KBM-7 (cell line): ENCODE measurements around the gene CD14.
A peak's percentile ranks its signal among the peaks of the same experiment; 100 is the strongest.
"Not testable (repeated sequence)": the region's sequence is repeated elsewhere in the genome, so short reads cannot be mapped to it uniquely, and the experiment has no call there.

Source experiments
- DNase-seq: peaks from one replicate; pipeline ENCODE4 v3.0.0-alpha.2; 2015
- in situ Hi-C: fragments of 300-500 bp; cut with MboI; formaldehyde crosslinking; loops from 2 replicates; pipeline ENCODE4 v1.14.3; 2020; ENCODE audit warnings: low sequenced_read_pairs, low pct_unique_long_range_greater_than_20kb, mixed read lengths

CD14 gene

DNA sequence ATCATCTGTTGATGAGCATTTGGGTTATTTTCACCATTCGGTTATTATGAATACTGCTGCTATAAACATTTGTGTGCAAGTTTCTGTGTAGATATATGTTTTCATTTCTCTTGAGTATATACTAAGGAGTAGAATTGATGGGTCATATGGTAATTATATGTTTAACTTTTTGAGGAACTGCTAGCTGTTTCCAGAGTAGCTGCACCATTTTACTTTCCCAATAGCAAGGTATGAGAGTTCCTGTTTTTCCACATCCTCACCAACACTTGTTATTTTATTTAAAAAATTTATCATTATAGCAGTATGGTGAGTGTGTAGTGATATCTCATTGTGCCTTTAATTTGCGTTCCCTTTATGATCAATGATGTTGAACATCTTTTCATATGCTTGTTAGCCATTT lies 29.2 kb downstream of the CD14 start:
- in situ Hi-C loops, result no loop called here
- DNase-seq, result peak; percentile 12

DNA sequence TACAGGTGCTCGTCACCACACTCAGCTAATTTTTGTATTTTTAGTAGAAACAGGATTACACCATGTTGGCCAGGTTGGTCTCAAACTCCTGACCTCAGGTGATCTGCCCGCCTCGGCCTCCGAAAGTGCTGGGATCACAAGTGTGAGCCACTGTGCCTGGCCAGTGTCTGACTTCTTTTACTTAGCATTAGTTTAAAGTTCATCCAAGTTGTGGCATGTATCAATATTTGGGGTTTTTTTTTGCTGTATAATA lies 29.6 kb downstream of the CD14 start:
- in situ Hi-C loops, DNase-seq: not testable (repeated sequence)

DNA sequence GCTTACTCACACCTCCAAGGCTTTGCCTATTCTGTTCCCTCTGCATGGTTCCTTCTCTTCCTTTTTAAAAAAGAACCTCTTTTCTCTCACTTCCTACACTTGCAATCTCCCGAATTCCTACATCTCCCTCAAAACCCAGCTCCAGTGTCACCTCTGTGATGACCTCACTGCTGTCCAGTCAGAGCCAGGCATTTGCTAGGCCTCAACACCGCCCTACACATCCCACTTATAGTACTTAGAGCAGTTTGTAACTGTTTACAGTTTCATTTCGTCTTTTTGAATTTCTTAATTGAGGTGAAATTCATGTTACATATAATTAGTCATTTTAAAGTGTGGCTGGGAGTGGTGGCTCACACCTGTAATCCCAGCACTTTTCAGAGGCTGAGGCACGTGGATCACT lies 30.8 kb downstream of the CD14 start:
- DNase-seq, result no peak
- in situ Hi-C loops, result no loop called here

DNA sequence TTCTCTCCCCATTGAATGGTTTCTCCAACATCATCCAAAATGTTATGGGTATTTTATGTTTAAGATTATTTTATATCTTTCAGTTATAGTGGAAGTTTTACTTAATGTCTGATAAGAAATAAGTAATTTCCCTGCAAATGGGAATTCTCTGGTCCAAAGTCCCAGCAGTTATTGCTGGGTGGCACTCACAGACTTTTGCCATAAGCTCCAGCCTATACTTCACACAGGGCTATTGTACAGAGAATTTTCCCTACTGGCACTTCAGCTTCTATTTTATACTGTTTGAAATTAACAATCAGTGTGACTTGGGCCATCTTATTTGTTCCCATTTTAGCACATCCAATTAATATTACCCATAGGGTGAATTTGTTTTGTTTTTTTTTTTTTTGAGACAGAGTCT lies 32.9 kb downstream of the CD14 start:
- no peak for DNase-seq
- in situ Hi-C loops, result no loop called here

DNA sequence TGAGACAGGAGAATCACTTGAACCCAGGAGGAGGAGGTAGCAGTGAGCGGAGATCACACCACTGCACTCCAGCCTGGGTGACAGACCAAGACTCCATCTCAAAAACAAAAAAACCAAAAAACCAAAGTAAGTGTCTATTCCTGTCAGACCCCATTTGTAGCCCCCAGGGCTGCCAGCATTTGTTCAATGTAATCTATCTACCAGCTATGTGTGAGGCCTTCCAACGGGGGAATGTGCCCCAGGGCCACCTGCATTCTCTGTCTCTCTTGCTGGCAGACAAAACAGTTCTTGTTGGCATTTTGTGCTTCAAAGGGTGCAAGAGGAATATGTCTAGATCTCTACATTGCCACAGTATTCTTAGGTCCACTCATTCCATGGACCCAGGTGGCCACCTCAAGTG lies 34.1 kb downstream of the CD14 start:
- in situ Hi-C loops, result no loop called here

DNA sequence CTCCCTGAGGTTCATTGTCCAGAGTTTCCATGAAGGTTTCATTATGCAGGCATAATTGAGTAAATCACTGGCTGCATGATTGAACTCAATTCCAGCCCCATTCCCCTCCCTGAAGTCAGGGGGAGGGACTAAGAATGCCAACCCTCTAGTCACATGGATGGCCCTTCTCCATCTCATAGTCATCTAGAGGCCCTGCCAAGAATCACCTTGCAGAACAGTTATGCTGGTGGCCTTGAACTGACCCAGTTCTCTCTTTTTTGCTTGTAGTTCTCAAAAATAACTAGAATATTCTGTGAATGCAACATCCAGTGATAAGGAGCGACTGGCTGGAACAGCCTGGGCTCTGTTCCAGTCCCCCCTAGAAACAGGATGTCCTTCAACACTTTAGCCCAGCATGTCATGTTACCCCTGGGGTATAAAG lies 36.6 kb downstream of the CD14 start:
- in situ Hi-C loops, result no loop called here
- DNase-seq, result no peak

More for the DNA sequence above, 34.1 kb downstream of the CD14 start:
- no peak for DNase-seq

DNA sequence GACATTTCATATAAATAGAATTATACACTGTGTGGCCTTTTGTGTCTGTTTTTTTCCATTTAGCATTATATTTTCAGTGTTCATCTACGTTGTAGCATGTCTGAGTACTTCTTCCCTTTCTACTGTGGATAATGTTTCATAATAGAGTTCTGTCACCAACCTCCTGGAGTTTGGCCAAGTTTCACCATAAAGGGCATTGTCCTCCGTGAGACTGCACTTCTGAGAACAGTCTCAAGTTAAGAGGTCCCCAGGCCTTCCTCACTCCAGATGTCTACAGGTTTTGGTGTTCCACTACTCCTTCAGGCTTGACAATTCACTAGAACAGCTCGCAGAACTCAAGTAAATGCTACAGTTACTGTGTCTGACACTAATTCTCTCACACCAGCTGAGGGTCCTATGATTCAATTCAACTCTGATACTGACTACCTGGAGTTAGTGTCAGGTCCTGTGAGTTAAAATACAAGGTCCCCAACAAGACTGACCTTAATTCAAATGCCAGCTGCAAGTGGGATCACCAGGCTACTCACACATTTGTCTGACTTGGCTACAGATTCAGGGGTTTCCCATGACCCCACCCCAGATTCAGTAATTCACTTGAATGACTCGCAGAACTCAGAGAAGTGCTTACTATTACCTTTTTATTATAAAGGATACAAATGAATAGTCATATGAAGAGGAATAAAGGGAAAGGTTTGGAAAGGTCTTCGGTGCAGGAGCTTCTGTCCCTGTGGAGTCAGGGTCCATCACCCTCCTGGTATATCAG lies 37.3 kb downstream of the CD14 start:
- in situ Hi-C loops, result no loop called here
- DNase-seq, result peak; percentile 71

DNA sequence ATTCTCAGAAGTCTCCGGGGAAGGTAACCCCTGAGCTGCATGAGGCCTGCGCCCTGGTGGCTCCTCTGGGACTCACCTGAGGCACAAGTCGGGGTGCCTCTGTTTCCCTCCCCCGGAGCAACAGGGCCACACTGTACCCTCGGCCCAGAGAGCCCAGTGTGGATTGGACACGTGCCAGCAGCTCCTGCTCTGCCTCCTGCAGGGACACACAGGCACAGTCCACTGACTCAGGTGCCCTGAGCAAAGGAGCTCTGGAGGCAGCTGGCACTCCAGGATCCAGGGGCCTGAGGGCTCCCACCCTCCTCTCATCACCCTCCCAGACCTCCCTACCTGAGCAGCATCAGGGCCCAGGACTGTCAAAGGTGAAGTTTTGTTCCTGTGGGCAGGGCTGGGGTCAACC lies 38.8 kb downstream of the CD14 start:
- in situ Hi-C loops, result no loop called here
- DNase-seq, result no peak

DNA sequence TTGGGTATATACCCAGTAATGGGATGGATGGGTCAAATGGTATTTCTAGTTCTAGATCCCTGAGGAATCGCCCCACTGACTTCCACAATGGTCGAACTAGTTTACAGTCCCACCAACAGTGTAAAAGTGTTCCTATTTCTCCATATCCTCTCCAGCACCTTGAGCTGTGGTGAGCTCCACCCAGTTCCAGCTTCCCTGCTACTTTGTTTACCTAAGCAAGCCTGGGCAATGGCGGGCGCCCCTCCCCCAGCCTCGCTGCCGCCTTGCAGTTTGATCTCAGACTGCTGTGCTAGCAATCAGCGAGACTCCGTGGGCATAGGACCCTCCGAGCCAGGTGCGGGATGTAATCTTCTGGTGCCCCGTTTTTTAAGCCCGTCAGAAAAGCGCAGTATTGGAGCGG lies 39.9 kb downstream of the CD14 start:
- DNase-seq, in situ Hi-C loops: not testable (repeated sequence)

DNA sequence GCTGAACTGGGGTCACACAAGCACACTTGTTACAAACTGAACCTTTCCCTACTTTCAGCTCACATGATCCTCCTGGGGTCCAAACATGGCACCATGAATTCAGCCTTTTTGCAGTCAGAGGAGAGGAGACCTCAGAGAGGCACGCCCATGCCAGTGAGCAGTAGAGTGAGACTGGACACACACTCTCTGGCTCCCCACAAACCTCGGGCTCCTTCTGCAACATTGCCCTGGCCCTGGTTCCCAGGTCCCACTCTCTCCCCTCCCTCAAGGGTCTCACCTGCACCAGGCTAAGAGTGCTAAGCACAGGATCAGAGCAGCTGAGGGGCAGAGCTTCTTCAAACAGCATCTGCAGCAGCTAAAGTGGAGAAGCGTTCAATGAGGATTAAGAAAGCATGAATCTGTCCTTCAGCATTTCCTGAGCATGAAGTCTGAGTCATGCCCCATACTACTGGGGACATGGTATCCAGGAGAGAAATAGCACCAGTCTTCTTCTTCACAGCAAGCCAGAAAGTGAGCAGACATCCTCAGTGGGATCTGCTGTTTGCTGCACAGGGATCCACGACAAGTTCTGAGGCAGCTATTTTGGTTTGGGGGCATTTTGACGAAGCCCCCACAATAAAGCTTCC lies 41.1 kb downstream of the CD14 start:
- in situ Hi-C loops, result no loop called here
- DNase-seq, result peak; percentile 6

DNA sequence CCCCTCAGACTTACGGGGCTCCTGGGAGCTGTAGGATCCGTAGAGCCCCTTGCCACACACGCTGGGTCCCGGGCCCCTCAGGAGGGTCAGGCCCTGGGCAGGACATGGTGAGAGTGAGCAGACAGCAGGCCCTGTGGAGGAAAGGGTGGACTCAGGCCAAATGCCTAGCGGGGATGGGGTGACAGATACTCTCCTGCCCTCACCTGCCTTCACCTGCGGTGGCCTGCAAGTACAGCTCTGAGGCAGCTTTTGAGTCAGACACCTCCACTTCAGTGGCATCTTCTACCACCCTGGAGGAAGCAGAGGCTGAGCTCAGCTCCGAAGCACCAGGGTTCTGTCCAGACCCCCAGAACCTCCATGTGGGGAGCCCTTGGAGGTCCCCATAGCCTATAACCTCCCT lies 42.1 kb downstream of the CD14 start:
- in situ Hi-C loops, result no loop called here

DNA sequence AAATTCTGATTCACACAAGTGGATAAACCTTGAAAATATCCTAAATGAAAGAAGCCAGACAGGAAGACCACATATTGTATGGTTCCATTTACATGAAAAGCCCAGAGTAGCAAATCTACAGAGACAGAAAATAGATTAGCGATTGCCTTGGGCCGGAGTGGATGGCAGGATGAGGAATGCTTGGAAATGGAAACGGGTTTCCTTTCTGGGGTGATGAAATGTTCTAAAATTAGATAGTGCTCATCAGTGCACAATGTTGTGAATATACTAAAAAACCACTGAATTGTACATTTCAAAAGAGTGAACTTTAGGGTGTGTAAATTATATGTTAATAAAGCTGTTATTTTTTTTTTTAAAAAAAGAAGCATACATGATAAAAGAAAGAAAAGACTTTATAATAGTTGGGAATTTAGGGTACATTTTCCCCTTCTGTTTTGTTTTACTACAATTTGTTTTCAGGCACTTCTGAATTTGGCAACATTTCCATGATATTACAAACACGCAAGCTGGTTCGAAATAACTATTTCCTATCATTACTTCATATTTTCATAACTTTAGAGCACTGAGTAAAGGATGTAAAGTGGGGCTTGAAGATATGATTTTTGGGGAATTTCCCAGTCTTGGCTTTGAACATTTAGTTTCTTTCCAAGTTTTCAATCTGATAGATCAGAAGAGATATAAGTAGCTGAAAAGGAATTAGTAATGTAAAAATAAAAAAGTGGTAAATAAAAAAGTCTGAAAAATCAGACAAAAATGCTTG lies 44.5 kb downstream of the CD14 start:
- in situ Hi-C loops, result no loop called here
- no peak for DNase-seq

More for the DNA sequence above, 42.1 kb downstream of the CD14 start:
- DNase-seq, result no peak

DNA sequence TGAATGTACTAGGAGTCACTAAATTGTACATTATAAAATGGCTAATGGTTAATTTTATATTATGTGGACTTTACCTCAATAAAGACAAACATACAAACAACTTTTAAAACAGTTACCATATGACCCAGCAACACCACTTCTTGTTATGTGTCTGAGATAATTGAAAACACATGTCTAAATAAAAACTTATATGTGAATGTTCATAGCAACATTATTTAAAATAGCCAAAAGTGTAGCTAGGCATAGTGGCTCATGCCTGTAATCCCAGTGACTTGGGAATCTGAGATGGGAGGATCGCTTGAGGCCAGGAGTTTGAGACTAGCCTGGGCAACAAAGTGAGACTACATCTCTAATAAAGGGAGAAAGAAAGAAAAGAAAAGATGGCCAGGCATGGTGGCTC lies 45.5 kb downstream of the CD14 start:
- in situ Hi-C loops, result no loop called here
- DNase-seq, result no peak
